ENCODE results near the gene NANOS3. TPM values are rescaled to one million over a fixed set of nuclear protein-coding genes. Genes with fewer than 3 reads are reported as not detected.
A peak's percentile ranks its signal among the peaks of the same experiment; 100 is the strongest.

The NANOS3 gene
- total and polyA plus RNA-seq, 10 of the 15 experiments (the other 5 are each of a cell fraction or from before 2014, with no cell fraction given) = 0.31 to 1.7 (median 0.81) TPM

DNA sequence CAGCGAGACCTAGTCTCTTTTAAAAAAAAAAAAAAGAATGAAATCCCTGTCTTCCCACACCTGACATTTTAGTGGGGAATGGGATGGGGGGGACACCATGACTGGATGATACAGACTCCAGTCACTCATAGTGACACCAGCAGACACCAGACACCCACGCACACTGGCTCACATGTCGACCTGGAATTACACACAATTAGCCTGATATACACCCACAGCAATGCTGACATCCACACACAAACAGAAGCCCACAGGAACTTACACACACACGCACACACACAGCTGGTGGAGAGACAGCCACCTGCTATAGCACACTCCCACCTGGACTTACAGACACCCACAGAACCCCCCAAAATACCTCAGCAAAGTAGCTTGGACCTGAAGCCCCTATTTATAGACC lies 8.3 kb upstream of the NANOS3 start (continued):
- TF ChIP-seq MTA2 (IDR thresholded peaks at IDR 0.05; ENCODE audit: low read depth) = peak; percentile 35; the same call in 1 of the 2 replicates
- TF ChIP-seq BMI1 (IDR thresholded peaks at IDR 0.05; ENCODE audit: borderline replicate concordance) = no peak
- TF ChIP-seq SRF (IDR thresholded peaks at IDR 0.05; ENCODE audit: low read depth in 2 of 2, low read length in 2 of 2) = no peak
- TF ChIP-seq, protein P1, sequence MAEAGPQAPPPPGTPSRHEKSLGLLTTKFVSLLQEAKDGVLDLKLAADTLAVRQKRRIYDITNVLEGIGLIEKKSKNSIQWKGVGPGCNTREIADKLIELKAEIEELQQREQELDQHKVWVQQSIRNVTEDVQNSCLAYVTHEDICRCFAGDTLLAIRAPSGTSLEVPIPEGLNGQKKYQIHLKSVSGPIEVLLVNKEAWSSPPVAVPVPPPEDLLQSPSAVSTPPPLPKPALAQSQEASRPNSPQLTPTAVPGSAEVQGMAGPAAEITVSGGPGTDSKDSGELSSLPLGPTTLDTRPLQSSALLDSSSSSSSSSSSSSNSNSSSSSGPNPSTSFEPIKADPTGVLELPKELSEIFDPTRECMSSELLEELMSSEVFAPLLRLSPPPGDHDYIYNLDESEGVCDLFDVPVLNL (IDR thresholded peaks at IDR 0.05; ENCODE audit: low read depth, low read length) = no peak
- TF ChIP-seq FOXM1 (IDR thresholded peaks at IDR 0.05; ENCODE audit: low read depth, low read length) = no peak
- TF ChIP-seq, protein P2, sequence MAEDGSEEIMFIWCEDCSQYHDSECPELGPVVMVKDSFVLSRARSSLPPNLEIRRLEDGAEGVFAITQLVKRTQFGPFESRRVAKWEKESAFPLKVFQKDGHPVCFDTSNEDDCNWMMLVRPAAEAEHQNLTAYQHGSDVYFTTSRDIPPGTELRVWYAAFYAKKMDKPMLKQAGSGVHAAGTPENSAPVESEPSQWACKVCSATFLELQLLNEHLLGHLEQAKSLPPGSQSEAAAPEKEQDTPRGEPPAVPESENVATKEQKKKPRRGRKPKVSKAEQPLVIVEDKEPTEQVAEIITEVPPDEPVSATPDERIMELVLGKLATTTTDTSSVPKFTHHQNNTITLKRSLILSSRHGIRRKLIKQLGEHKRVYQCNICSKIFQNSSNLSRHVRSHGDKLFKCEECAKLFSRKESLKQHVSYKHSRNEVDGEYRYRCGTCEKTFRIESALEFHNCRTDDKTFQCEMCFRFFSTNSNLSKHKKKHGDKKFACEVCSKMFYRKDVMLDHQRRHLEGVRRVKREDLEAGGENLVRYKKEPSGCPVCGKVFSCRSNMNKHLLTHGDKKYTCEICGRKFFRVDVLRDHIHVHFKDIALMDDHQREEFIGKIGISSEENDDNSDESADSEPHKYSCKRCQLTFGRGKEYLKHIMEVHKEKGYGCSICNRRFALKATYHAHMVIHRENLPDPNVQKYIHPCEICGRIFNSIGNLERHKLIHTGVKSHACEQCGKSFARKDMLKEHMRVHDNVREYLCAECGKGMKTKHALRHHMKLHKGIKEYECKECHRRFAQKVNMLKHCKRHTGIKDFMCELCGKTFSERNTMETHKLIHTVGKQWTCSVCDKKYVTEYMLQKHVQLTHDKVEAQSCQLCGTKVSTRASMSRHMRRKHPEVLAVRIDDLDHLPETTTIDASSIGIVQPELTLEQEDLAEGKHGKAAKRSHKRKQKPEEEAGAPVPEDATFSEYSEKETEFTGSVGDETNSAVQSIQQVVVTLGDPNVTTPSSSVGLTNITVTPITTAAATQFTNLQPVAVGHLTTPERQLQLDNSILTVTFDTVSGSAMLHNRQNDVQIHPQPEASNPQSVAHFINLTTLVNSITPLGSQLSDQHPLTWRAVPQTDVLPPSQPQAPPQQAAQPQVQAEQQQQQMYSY (CRISPR knock-in tag; IDR thresholded peaks at IDR 0.05) = no peak
- no peak for TF ChIP-seq NR2C1 (IDR thresholded peaks at IDR 0.05)
- no peak for TF ChIP-seq RFX5 (IDR thresholded peaks at IDR 0.05; ENCODE audit: low read depth, low read length)
- TF ChIP-seq NFYA (IDR thresholded peaks at IDR 0.05; ENCODE audit: borderline replicate concordance, low read depth, low read length) = no peak
- no peak for TF ChIP-seq NR2C2 (IDR thresholded peaks at IDR 0.05; ENCODE audit: borderline replicate concordance, control insufficient read depth, insufficient read length, low read depth)
- no peak for TF ChIP-seq CREB1 (IDR thresholded peaks at IDR 0.05; ENCODE audit: low read depth)
- no peak for TF ChIP-seq CHD4 (IDR thresholded peaks at IDR 0.05)
- TF ChIP-seq JUND (IDR thresholded peaks at IDR 0.05; ENCODE audit: low read depth, low read length) = no peak
- TF ChIP-seq, protein P3, sequence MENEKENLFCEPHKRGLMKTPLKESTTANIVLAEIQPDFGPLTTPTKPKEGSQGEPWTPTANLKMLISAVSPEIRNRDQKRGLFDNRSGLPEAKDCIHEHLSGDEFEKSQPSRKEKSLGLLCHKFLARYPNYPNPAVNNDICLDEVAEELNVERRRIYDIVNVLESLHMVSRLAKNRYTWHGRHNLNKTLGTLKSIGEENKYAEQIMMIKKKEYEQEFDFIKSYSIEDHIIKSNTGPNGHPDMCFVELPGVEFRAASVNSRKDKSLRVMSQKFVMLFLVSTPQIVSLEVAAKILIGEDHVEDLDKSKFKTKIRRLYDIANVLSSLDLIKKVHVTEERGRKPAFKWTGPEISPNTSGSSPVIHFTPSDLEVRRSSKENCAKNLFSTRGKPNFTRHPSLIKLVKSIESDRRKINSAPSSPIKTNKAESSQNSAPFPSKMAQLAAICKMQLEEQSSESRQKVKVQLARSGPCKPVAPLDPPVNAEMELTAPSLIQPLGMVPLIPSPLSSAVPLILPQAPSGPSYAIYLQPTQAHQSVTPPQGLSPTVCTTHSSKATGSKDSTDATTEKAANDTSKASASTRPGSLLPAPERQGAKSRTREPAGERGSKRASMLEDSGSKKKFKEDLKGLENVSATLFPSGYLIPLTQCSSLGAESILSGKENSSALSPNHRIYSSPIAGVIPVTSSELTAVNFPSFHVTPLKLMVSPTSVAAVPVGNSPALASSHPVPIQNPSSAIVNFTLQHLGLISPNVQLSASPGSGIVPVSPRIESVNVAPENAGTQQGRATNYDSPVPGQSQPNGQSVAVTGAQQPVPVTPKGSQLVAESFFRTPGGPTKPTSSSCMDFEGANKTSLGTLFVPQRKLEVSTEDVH (IDR thresholded peaks at IDR 0.05; ENCODE audit: low read depth, partially characterized antibody) = no peak
- TF ChIP-seq, protein P4, sequence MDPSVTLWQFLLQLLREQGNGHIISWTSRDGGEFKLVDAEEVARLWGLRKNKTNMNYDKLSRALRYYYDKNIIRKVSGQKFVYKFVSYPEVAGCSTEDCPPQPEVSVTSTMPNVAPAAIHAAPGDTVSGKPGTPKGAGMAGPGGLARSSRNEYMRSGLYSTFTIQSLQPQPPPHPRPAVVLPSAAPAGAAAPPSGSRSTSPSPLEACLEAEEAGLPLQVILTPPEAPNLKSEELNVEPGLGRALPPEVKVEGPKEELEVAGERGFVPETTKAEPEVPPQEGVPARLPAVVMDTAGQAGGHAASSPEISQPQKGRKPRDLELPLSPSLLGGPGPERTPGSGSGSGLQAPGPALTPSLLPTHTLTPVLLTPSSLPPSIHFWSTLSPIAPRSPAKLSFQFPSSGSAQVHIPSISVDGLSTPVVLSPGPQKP (IDR thresholded peaks at IDR 0.05; ENCODE audit: low read depth, low read length) = no peak
- TF ChIP-seq NR2F1 (conservative IDR thresholded peaks at IDR 0.05) = no peak
- TF ChIP-seq SUPT20H (IDR thresholded peaks at IDR 0.05; ENCODE audit: borderline replicate concordance, control insufficient read depth, low read depth, low read length) = no peak
- TF ChIP-seq HDAC6 (IDR thresholded peaks at IDR 0.05; ENCODE audit: unreplicated experiment) = no peak
- TF ChIP-seq SPI1 (IDR thresholded peaks at IDR 0.05; ENCODE audit: borderline replicate concordance, insufficient read depth, low read depth, low read length) = no peak
- no peak for TF ChIP-seq MYB (IDR thresholded peaks at IDR 0.05; ENCODE audit: borderline replicate concordance, low read depth, low read length)
- no peak for TF ChIP-seq CHD2 (IDR thresholded peaks at IDR 0.05; ENCODE audit: borderline replicate concordance, low read depth, low read length)
- TF ChIP-seq TCF12 (IDR thresholded peaks at IDR 0.05; ENCODE audit: low read depth, low read length) = peak; percentile 65; the same call in 1 of the 2 replicates
